GM21723 (cell line): ENCODE results near the gene SPOCK1.
"Not testable (repeated sequence)": the region's sequence is repeated elsewhere in the genome, so short reads cannot be mapped to it uniquely, and the experiment has no call there.

Experiments used
- ATAC-seq: cut with Tn5 transposase; IDR thresholded peaks from one replicate; pipeline ENCODE4 v1.9.1; 2021; ENCODE audit warnings: mild to moderate bottlenecking, moderate library complexity; ENCODE audit not compliant: unreplicated experiment

SPOCK1 gene

GRCh38 chr5:137498736-137499505 lies at the start of gene SPOCK1:
TSS of gene SPOCK1 (minus strand) at chr5:137499326.
- ATAC-seq = peak; percentile 93

- ATAC-seq = no peak
Measured at GRCh38 chr5:137545956-137546355, 46.8 kb upstream of the SPOCK1 start.

- not testable (repeated sequence) for ATAC-seq
Measured at GRCh38 chr5:137535449-137535848, 36.3 kb upstream of the SPOCK1 start.

GRCh38 chr5:137533963-137534362 lies 34.8 kb upstream of the SPOCK1 start:
- no peak for ATAC-seq

- no peak for ATAC-seq
Measured at GRCh38 chr5:137531266-137531665, 32.1 kb upstream of the SPOCK1 start.

GRCh38 chr5:137521246-137521645 lies 22.1 kb upstream of the SPOCK1 start:
- ATAC-seq = no peak

GRCh38 chr5:137516961-137517360 lies 17.8 kb upstream of the SPOCK1 start:
- ATAC-seq = no peak

- ATAC-seq = no peak
Measured at GRCh38 chr5:137516251-137516797, 17.2 kb upstream of the SPOCK1 start.

GRCh38 chr5:137515238-137515637 lies 16.1 kb upstream of the SPOCK1 start:
- no peak for ATAC-seq

- no peak for ATAC-seq
Measured at GRCh38 chr5:137510671-137511070, 11.5 kb upstream of the SPOCK1 start.

- no peak for ATAC-seq
Measured at GRCh38 chr5:137507150-137507549, 8.0 kb upstream of the SPOCK1 start.

GRCh38 chr5:137506296-137506695 lies 7.2 kb upstream of the SPOCK1 start:
- ATAC-seq = no peak

- no peak for ATAC-seq
Measured at GRCh38 chr5:137504916-137505315, 5.8 kb upstream of the SPOCK1 start.

- no peak for ATAC-seq
Measured at GRCh38 chr5:137503456-137503855, 4.3 kb upstream of the SPOCK1 start.

- no peak for ATAC-seq
Measured at GRCh38 chr5:137502632-137503031, 3.5 kb upstream of the SPOCK1 start.

GRCh38 chr5:137501846-137502406 lies 2.8 kb upstream of the SPOCK1 start:
- ATAC-seq = no peak

GRCh38 chr5:137501226-137501625 lies 2.1 kb upstream of the SPOCK1 start:
- no peak for ATAC-seq

- no peak for ATAC-seq
Measured at GRCh38 chr5:137500615-137501225, 1.6 kb upstream of the SPOCK1 start.

- not testable (repeated sequence) for ATAC-seq
Measured at GRCh38 chr5:137499506-137499847, 351 bp upstream of the SPOCK1 start.

- ATAC-seq = no peak
Measured at GRCh38 chr5:137498301-137498735, 808 bp downstream of the SPOCK1 start.

GRCh38 chr5:137497396-137498290 lies 1.5 kb downstream of the SPOCK1 start:
- no peak for ATAC-seq
